Measurements from ENCODE around the gene SLC6A20.

Gene SLC6A20

GRCh38 chr3:45746165-45746776, 50.1 kb downstream of the SLC6A20 start:
- TF ChIP-seq, protein P1, sequence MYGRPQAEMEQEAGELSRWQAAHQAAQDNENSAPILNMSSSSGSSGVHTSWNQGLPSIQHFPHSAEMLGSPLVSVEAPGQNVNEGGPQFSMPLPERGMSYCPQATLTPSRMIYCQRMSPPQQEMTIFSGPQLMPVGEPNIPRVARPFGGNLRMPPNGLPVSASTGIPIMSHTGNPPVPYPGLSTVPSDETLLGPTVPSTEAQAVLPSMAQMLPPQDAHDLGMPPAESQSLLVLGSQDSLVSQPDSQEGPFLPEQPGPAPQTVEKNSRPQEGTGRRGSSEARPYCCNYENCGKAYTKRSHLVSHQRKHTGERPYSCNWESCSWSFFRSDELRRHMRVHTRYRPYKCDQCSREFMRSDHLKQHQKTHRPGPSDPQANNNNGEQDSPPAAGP (tag by site-specific recombination; IDR thresholded peaks at IDR 0.05): no peak
- TF ChIP-seq, protein P2, sequence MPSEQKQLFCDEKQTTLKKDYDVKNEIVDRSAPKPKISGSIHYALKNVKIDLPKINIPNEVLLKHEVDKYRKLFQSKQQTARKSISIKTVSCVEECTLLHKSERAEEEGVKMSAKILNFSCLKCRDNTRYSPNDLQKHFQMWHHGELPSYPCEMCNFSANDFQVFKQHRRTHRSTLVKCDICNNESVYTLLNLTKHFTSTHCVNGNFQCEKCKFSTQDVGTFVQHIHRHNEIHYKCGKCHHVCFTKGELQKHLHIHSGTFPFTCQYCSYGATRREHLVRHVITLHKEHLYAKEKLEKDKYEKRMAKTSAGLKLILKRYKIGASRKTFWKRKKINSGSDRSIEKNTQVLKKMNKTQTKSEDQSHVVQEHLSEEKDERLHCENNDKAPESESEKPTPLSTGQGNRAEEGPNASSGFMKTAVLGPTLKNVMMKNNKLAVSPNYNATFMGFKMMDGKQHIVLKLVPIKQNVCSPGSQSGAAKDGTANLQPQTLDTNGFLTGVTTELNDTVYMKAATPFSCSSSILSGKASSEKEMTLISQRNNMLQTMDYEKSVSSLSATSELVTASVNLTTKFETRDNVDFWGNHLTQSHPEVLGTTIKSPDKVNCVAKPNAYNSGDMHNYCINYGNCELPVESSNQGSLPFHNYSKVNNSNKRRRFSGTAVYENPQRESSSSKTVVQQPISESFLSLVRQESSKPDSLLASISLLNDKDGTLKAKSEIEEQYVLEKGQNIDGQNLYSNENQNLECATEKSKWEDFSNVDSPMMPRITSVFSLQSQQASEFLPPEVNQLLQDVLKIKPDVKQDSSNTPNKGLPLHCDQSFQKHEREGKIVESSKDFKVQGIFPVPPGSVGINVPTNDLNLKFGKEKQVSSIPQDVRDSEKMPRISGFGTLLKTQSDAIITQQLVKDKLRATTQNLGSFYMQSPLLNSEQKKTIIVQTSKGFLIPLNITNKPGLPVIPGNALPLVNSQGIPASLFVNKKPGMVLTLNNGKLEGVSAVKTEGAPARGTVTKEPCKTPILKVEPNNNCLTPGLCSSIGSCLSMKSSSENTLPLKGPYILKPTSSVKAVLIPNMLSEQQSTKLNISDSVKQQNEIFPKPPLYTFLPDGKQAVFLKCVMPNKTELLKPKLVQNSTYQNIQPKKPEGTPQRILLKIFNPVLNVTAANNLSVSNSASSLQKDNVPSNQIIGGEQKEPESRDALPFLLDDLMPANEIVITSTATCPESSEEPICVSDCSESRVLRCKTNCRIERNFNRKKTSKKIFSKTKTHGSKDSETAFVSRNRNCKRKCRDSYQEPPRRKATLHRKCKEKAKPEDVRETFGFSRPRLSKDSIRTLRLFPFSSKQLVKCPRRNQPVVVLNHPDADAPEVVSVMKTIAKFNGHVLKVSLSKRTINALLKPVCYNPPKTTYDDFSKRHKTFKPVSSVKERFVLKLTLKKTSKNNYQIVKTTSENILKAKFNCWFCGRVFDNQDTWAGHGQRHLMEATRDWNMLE (tag by site-specific recombination; conservative IDR thresholded peaks at IDR 0.05; ENCODE audit: low read depth): no peak
- TF ChIP-seq ZFP3 (tag by site-specific recombination; IDR thresholded peaks at IDR 0.05; ENCODE audit: low read depth) (no peak), ZNF184 (tag by site-specific recombination; IDR thresholded peaks at IDR 0.05) (no peak), FEZF1 (tag by site-specific recombination; IDR thresholded peaks at IDR 0.05) (no peak), ZNF335 (tag by site-specific recombination; conservative IDR thresholded peaks at IDR 0.05) (no peak), ZNF785 (tag by site-specific recombination; IDR thresholded peaks at IDR 0.05) (no peak), ZNF394 (tag by site-specific recombination; IDR thresholded peaks at IDR 0.05; ENCODE audit: borderline replicate concordance) (no peak), ZFP41 (tag by site-specific recombination; IDR thresholded peaks at IDR 0.05; ENCODE audit: borderline replicate concordance) (no peak), ZNF571 (tag by site-specific recombination; IDR thresholded peaks at IDR 0.05) (no peak), ZNF302 (tag by site-specific recombination; IDR thresholded peaks at IDR 0.05; ENCODE audit: low read depth) (no peak), HOXD13 (CRISPR knock-in tag; IDR thresholded peaks at IDR 0.05; ENCODE audit: borderline replicate concordance) (no peak), ZNF658 (tag by site-specific recombination; IDR thresholded peaks at IDR 0.05) (no peak), ZEB2 (tag by site-specific recombination; IDR thresholded peaks at IDR 0.05) (no peak), ZNF645 (tag by site-specific recombination; IDR thresholded peaks at IDR 0.05) (no peak), ZBTB10 (tag by site-specific recombination; IDR thresholded peaks at IDR 0.05) (no peak), ZBTB44 (tag by site-specific recombination; IDR thresholded peaks at IDR 0.05) (no peak), ELK4 (IDR thresholded peaks at IDR 0.05; ENCODE audit: borderline replicate concordance, low read depth, low read length) (no peak)
- TF ChIP-seq, protein P3, sequence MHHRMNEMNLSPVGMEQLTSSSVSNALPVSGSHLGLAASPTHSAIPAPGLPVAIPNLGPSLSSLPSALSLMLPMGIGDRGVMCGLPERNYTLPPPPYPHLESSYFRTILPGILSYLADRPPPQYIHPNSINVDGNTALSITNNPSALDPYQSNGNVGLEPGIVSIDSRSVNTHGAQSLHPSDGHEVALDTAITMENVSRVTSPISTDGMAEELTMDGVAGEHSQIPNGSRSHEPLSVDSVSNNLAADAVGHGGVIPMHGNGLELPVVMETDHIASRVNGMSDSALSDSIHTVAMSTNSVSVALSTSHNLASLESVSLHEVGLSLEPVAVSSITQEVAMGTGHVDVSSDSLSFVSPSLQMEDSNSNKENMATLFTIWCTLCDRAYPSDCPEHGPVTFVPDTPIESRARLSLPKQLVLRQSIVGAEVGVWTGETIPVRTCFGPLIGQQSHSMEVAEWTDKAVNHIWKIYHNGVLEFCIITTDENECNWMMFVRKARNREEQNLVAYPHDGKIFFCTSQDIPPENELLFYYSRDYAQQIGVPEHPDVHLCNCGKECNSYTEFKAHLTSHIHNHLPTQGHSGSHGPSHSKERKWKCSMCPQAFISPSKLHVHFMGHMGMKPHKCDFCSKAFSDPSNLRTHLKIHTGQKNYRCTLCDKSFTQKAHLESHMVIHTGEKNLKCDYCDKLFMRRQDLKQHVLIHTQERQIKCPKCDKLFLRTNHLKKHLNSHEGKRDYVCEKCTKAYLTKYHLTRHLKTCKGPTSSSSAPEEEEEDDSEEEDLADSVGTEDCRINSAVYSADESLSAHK (tag by site-specific recombination; IDR thresholded peaks at IDR 0.05): no peak
- no peaks in the 10 kb centered on the region for H3K4me1 ChIP-seq (ENCODE audit: control insufficient read depth, insufficient read depth, low read length)
- ChIA-PET CTCF (no interaction called here), POLR2A (no interaction called here)
- no peak overlapping the region for H3K4me3 ChIP-seq (ENCODE audit: low read depth, low read length)
- no peak overlapping the region for H3K27ac ChIP-seq (ENCODE audit: extremely low read depth, low read depth, low read length)
- H3K9me3 ChIP-seq (ENCODE audit: control insufficient read depth, insufficient read depth, low read depth, low read length): no peaks in the 10 kb centered on the region
- peaks cover 0 to 62% of the 10 kb centered on the region in 2 experiments; a peak in 1 of 3 replicates for H3K36me3 ChIP-seq (ENCODE audit: control insufficient read depth in 2 of 2, insufficient read depth in 1 of 2, low read length in 2 of 2)

All from HEK293 (cell line).